ENCODE results near the gene RPUSD3.

RPUSD3 gene

DNA sequence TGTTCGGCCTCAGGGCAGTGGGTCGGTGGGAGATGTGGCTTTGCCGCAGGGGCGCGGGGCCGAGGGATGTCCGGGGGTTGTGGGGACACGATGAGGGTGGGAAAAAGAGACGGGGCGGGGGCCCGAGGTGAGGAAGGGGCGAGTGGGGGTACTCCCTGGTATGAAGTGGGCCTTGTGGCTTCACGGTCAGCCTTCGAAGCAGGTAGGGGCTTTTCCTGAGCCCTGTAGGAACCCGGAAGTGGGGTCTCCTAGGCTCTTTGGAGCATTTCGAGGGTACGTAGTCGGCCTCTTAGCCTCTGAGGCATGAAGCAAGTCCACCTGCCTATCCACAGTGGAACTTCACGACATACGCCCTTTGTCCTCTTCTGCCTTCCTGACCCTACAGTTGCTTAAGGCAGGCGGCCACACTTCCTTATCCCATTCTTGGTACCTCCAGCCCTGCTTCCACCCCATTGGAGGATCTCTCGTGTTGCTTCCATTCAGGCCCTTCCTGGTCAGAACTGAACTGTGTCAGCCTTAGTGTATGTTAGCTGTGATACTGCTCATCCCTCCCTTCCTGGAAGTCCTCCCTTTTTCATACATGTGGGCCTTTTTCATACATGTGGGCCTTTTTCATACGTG, 50.5 kb downstream of the RPUSD3 start:
- peak overlapping the region; percentile 92 for H3K4me3 ChIP-seq (ENCODE audit: low read length)
- peak overlapping the region; percentile 99 for H3K9ac ChIP-seq (ENCODE audit: low read depth, low read length)
- H3K9me3 ChIP-seq (ENCODE audit: insufficient read depth, low read depth, low read length) = no peaks in the 10 kb centered on the region
- H3K4me1 ChIP-seq (ENCODE audit: insufficient read depth, low read length) = no peaks in the 10 kb centered on the region; the same call in 1 of the 2 replicates
- peak overlapping the region; percentile 100 for H3K27ac ChIP-seq (ENCODE audit: low read length)
- H3K27me3 ChIP-seq (ENCODE audit: insufficient read depth, low read length) = no peaks in the 10 kb centered on the region
- H3K36me3 ChIP-seq (ENCODE audit: insufficient read depth, low read depth, low read length) = peaks cover 53% of the 10 kb centered on the region

DNA sequence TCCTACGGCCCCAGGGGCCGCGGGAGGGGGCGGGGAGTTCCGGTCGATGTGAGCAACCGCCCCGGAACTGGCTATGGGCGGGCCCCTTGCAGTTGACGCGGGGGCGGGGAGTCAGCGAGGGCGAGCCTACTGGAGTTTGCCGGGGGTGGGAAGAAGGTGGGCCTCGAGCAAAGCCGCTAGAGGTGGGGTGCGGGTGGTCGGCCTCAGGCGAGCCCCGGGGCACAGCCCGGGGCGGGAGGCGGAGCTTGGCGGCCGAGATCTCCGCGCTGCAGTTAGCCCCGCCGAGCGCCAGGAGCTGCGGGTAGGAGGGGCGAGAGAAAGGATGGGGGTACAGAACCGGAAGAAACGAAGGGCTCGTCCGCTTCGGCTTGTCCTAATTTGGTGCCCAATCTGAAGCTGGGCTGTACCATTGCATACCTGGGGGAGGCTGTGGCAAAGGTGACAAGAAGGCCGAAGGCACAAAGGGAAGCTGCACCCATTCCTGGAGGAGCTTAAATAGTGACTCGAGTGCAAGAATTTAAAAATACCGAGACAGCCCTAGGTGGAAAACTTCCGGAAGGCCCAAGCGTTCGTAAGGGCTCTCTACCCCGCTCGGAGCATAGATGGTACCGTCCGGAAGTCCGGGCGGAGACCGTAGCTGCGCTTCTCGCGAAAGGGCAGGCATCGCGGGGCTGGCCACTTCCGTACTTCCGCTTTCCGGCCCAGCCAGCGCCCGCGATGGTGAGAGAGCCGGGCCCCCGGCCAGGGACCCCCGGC, 51.2 kb downstream of the RPUSD3 start, which contains the start of the genes ARPC4 and TADA3:
Gene ARPC4 (plus strand): TSS at position 678 of the 756 bp plus-strand sequence. CDS start 40 bp downstream, at position 718.
Gene TADA3 (minus strand): TSS at position 69 of the 756 bp plus-strand sequence. CDS start 1,007 bp downstream, outside the sequence.
- Histone ChIP-seq H3K27me3 (ENCODE audit: insufficient read depth, low read length) (no peaks in the 10 kb centered on the region), H3K9ac (ENCODE audit: low read depth, low read length) (peak within 1 kb of the TSS; percentile 99), H3K36me3 (ENCODE audit: insufficient read depth, low read depth, low read length) (peaks cover 50% of the 10 kb centered on the region), H3K4me3 (ENCODE audit: low read length) (peak within 1 kb of the TSS; percentile 92), H3K9me3 (ENCODE audit: insufficient read depth, low read depth, low read length) (no peaks in the 10 kb centered on the region), H3K27ac (ENCODE audit: low read length) (peak within 1 kb of the TSS; percentile 100), H3K4me1 (ENCODE audit: insufficient read depth, low read length) (no peaks in the 10 kb centered on the region; the same call in 1 of the 2 replicates)

GRCh38 chr3:9791790-9792404, 51.9 kb downstream of the RPUSD3 start:
- Histone ChIP-seq H3K4me3 (ENCODE audit: low read length) (peak overlapping the region; percentile 92), H3K9ac (ENCODE audit: low read depth, low read length) (peak overlapping the region; percentile 99), H3K4me1 (ENCODE audit: insufficient read depth, low read length) (no peaks in the 10 kb centered on the region; the same call in 1 of the 2 replicates), H3K27me3 (ENCODE audit: insufficient read depth, low read length) (no peaks in the 10 kb centered on the region), H3K9me3 (ENCODE audit: insufficient read depth, low read depth, low read length) (no peaks in the 10 kb centered on the region), H3K27ac (ENCODE audit: low read length) (peak overlapping the region; percentile 100), H3K36me3 (ENCODE audit: insufficient read depth, low read depth, low read length) (peaks cover 50% of the 10 kb centered on the region)

DNA sequence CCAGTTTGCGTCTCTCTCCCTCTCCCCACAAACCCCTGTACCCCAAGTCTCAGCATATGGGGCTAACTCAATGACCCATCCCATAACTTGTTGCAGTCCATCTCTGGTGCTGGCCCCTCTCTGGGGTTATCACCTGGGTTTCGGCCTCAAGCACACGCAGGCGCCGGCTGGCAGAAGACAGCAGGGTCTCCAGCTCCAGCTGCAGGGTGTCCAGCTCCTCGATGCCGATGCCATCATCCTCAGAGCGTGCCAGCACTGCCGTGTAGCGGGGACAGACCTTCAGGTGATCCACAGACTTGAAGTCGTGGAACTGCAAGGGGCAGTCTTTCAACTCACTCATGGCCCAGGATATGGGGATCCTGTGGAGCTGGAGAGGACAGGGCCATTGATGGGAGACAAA, 52.7 kb downstream of the RPUSD3 start:
- no peak overlapping the region for H3K27ac ChIP-seq (ENCODE audit: low read length)
- no peaks in the 10 kb centered on the region for H3K27me3 ChIP-seq (ENCODE audit: insufficient read depth, low read length)
- peak overlapping the region; percentile 99; the same call in 1 of the 2 replicates for H3K9ac ChIP-seq (ENCODE audit: low read depth, low read length)
- H3K4me3 ChIP-seq (ENCODE audit: low read length) = peak overlapping the region; percentile 92; the same call in 1 of the 2 replicates
- no peaks in the 10 kb centered on the region; the same call in 1 of the 2 replicates for H3K4me1 ChIP-seq (ENCODE audit: insufficient read depth, low read length)
- peaks cover 54% of the 10 kb centered on the region for H3K36me3 ChIP-seq (ENCODE audit: insufficient read depth, low read depth, low read length)
- no peaks in the 10 kb centered on the region for H3K9me3 ChIP-seq (ENCODE audit: insufficient read depth, low read depth, low read length)
